Subcutaneous adipose tissue (tissue), 4 donors: ENCODE results near the gene CAVIN4. TPM values are rescaled to one million over a fixed set of nuclear protein-coding genes. Genes with fewer than 3 reads are reported as not detected.

Source experiments
- CTCF ChIP-seq: fragments of 450-650 bp; IDR thresholded peaks from one replicate; pipeline ENCODE4 v1.5.1; 2016; ENCODE audit warnings: low read depth, mild to moderate bottlenecking, control low read depth, antibody characterized with exemption, moderate library complexity
- total RNA-seq, 4 donors: library from RNA; depleted of rRNA; stranded (reverse); fragments of >200 nt; gene quantifications; one replicate each; pipeline ENCODE4 v1.1.0, GENCODE V29; 2016

Gene CAVIN4
- total RNA-seq, 4 donors from 2014 or later, result 0.17 to 0.49 (median 0.31) TPM

GRCh38 chr9:100580257-100580656 is 2.4 kb downstream of the CAVIN4 start:
- TF ChIP-seq CTCF, result no peak

- no peak for TF ChIP-seq CTCF
These were observed 3.2 kb downstream of the CAVIN4 start for GRCh38 chr9:100581081-100581480.

GRCh38 chr9:100581661-100582060 is 3.8 kb downstream of the CAVIN4 start:
- no peak for TF ChIP-seq CTCF

- no peak for TF ChIP-seq CTCF
These were observed 5.3 kb downstream of the CAVIN4 start for GRCh38 chr9:100583014-100583802.

- no peak for TF ChIP-seq CTCF
These were observed 7.1 kb downstream of the CAVIN4 start for GRCh38 chr9:100584951-100585350.

- TF ChIP-seq CTCF, result no peak
These were observed 8.2 kb downstream of the CAVIN4 start for GRCh38 chr9:100586093-100586492.

- TF ChIP-seq CTCF, result no peak
These were observed 9.5 kb downstream of the CAVIN4 start for GRCh38 chr9:100587375-100587774.
